ENCODE measurements around the gene NBAS. TPM values are rescaled to one million over a fixed set of nuclear protein-coding genes. Genes with fewer than 3 reads are reported as not detected.

The NBAS gene
- total RNA-seq, 4 donors from 2014 or later = 34.0 to 51.2 (median 41.9) TPM

GRCh38 chr2:15412779-15413178, 148.4 kb downstream of the NBAS start:
- TF ChIP-seq CTCF (IDR thresholded peaks at IDR 0.05; ENCODE audit: low read depth) = no peak

GRCh38 chr2:15412309-15412708, 148.8 kb downstream of the NBAS start:
- TF ChIP-seq CTCF (IDR thresholded peaks at IDR 0.05; ENCODE audit: low read depth) = no peak

GRCh38 chr2:15410884-15411283, 150.2 kb downstream of the NBAS start:
- no peak for TF ChIP-seq CTCF (IDR thresholded peaks at IDR 0.05; ENCODE audit: low read depth)

- TF ChIP-seq CTCF (IDR thresholded peaks at IDR 0.05; ENCODE audit: low read depth) = no peak
Measured at GRCh38 chr2:15408759-15409158, 152.4 kb downstream of the NBAS start.

- TF ChIP-seq CTCF (IDR thresholded peaks at IDR 0.05; ENCODE audit: low read depth) = no peak
Measured at GRCh38 chr2:15407666-15408065, 153.5 kb downstream of the NBAS start.

- TF ChIP-seq CTCF (IDR thresholded peaks at IDR 0.05; ENCODE audit: low read depth) = no peak
Measured at GRCh38 chr2:15400240-15400826, 160.8 kb downstream of the NBAS start.

GRCh38 chr2:15399241-15399640, 161.9 kb downstream of the NBAS start:
- TF ChIP-seq CTCF (IDR thresholded peaks at IDR 0.05; ENCODE audit: low read depth) = no peak

Measured in subcutaneous adipose tissue (tissue), 4 donors.